Activated CD4-positive, alpha-beta T cell treated with anti-CD3 and anti-CD28 coated beads, Interleukin-2, amount 50 U/mL, for 48 hours (primary cell): ENCODE results near the gene BNC2.

Experiments used
- DNase-seq, 2 experiments: peaks; one replicate each; pipeline ENCODE4 v3.0.0-alpha.2; 2020

Gene BNC2

DNA sequence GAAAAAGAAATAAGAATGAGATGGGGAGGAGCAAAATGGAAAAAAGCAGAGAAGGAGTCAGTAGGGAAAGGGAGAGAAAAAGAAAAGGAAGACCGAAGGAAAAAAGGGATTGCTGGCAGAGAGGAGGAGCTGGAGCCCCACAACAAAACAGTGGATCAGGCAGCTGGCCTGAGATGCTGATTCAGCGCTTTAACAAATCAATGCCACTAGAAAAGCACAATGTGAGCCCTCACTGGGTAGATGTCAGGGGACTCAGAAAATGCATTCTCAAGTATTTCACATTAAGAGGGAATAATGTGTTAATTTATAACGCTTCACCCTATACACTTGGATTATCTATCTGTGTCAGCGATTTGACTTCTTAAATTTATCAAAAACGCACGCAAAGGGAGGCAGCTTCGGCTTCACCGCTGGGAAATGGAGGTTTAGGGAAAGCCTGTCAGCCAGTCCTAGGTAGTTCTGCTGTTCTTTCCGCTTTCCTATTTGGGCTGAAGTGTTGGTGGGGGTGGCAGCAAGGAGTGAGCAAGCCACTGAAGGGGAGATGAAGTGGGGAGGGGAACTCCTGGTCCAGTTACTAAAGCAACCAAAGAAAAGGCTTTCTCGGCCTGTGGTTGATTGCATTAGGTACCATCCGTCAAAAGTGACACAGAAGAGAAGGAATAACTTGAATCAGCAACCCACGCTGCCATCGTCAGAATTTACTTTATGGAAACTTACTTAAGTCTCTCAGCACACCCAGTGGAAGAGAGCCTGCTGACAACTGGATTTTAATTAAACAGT is 161.6 kb downstream of the BNC2 start:
- no peak for DNase-seq

DNA sequence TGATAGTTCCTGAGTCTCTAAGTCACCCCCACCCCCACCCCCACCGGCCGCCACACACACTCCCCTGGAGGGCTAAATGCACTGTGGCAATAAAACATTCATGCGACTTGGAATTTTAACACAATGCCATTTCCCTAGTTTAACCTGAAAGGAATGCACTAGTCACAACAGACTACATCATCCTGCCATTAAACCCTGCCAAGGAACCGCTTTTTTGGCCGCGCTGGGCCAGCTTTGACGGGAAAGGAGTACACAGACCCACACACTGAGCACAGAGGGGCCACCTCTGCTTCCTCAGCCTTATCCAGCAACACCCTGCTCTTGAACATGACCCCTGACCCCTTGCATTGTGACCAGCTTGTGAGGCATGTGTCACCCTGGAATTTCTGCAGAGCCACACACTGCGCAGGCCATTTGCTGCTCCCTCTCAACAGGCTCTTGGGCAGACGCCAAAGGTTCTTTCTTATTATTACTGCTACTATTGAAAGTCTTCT is 165.3 kb downstream of the BNC2 start:
- DNase-seq, result no peak

DNA sequence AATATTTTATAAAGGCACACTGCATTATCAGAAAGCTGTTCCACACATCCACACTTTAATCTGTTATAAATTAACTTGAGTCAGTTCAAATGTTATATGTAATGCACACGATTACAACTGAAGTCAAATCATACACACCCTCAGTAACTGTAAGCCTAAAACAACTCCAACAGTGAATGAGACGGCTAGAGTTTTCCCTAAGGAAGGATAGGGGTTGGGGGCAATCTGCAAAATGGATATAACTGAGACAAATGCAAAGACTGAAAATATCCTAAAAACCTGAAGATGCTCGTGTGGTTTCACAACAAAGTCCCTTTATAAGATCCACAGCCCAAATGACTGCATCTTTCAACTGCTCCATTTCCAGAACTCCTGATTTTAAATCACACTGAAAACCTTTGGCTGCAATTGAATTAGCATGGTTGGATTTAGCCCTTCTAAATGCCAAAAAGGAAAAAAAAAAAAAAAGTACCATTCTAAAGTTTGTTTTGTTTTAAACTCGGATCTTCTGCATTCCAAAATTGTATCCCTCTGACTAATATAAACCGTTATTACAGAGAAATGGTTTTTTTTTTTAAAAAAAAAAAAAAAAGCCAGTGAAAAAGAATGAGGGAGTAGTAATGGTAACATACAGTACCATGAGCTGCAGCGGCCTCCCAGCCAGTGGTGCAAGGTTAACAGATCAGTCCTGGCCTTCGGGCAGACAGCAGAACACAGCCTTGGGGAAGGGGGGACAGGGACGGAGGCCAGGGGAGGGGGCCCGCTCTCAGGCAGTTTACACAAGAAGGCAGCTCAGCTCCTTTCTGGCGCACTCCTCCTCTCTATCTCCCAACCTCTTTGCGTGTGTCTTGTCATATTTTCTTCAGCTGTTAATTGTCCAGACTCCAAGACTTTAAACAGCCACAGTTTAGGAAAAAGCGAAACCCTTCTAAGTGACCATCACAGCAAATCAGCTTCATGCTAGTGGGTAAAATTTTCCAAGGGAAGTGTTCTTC is 166.1 kb downstream of the BNC2 start:
- no peak for DNase-seq

DNA sequence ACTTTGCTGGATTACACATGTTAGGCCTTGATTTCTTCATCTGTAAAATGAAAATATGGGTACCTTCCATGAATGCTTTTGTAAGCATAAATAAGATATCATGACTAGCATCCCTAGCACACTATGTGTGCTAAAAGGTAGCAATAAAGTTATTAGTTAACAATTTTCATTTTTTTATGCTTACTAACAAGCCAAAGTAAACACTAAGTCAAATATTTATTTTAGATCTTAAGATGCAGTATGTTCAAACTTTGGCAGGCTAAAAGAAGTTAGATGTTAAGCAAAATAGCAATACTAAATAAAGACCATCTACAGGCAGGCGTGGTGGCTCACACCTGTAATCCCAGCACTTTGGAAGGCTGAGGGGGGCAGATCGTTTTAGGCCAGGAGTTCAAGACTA is 169.1 kb downstream of the BNC2 start:
- DNase-seq, result no peak

DNA sequence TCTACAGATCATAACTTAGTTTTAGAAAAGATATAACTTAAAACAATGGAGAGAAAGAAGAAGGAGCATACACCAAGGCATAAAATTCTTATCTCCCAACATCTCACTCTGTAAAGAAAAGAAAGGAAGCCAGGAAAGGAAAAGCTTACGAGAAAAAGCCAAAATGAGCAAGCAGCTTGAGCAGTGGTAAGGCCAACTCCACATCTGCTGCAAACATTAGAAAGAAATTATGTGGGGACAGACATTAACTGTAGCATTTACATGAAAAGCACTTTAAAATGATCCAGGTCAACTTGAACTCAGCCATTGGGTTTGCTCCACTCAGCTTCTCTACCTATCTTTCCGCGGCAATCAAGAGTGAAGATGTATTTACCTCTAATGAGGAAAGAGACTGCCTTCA is 176.9 kb downstream of the BNC2 start:
- DNase-seq, result no peak

DNA sequence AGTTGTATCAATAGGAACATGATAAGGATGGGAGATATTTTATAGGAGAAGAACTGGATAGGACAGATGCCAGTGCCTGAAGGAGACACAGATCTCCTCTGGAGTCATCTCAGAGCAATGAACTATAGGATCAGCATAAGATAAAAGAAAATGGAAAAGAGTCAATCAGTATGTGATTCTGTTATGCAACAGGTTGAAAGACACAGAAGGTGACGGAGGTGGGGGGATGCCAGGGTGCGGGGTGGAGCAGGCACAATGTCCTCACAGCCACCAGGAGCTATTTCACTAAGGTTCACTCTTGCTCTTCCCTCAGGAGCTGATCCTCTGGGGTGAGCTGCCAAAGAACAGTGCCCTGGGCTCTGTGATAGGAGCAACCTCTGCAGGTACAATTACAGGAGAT is 179.8 kb downstream of the BNC2 start:
- DNase-seq, result no peak

DNA sequence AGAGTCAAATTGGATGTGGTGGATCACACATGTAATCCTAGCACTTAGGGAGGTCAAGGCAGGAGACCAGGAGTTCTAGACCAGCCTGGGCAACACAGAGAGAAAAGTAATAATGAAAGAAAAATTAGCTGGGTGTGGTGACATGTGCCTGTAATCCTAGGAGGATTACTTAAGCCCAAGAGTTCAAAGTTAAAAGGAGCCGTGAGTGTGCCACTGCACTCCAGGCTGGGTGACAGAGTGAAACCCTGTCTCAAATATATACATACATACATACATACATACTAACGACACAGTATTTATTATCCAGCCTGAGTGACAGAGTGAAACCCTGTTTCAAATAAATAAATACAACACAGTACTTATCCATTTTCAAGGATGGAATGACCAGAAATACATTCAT is 180.3 kb downstream of the BNC2 start:
- no peak for DNase-seq

DNA sequence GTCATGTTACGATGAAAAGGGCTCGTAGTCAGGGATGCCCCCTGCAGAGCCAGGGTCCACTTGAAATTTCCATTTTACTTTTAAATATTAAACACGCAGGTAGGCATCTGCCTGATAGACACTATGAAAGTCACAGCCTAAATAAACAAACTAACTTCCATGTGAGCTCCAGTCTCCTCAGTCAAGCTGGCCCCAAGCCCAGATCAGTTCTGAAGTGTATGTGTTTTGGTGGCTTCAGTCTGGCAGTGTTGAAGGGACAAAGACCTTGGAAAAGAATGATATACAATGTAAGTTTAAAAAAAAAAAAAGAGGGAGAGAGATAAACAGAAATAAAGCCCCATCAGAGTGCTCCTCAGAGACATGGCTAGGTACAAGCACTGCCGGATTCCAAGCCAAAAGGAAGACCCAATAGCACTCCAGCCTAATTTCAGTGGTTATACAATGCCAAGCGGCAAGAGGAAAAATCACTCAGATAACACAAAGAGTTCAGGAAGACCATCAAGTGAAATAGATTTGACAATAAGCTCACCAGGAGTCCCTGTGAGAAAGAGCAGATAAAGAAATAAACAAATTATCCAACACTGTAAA is 181.0 kb downstream of the BNC2 start:
- no peak for DNase-seq

DNA sequence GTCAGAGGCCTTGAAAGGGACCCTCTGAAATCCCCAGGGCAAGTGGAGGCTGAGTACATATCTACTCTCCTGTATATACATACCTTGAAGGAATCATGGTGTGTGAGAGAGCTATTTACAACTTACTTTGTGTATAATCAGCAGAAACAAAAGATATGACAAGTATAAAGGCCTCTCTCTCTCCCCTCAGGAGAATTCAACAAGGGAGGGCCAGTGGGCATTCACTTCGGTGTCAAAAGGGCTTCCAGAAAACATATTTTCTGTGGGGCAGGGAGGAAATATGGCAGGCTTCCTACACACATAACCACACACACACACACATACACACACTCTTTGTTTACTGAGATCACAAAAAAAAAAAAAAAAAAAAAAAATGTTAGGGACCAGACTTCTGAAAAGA is 181.7 kb downstream of the BNC2 start:
- DNase-seq, result no peak

DNA sequence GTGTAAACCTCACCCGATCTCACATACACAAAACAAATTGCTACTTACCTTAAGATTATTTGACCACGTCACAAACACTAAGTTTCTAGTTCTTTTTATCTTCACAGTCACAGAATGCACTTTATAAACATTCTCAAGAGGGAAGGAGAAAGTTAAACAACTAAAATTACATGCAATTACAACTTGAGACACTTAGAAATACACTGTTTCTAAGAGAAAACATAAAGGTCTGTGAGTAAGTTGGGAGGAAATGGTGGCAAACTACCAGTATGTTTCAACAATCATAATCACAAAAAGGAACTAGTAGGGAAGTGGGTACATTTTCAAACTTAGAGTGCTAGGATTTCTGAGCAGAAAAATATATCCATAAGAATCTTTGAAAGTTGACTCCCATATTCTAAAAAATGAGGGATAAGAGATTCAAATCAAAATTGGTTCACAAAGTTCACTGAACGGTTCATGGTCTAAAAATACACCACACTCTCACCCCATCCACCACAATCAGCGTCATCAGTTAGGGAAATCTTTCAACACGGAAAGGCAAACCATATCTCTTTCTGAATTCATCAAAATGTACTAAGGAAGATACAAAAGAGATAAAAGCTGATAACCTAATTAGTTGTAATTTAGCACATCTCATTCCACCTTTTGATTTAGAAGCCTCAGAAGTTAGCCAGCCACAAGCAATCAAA is 182.6 kb downstream of the BNC2 start:
- no peak for DNase-seq

DNA sequence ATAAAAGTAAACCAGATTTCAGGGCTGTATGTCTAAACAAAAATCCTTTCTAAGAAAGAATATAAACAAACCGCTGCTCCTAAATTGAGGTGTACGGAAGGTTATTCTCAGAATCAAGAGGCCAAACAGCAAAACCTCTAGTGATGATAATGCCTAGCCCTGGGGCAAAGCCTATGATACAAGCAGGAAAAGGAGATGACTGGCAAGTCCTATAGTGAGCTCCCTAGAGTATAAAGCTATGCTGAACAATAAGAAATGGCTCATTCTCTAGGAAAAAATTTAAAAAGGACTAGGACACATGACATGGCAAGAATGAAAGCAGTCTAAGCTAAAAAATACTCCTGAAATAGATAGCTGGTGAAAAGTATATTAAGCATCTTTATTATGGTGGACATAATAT is 187.1 kb downstream of the BNC2 start:
- no peak for DNase-seq

DNA sequence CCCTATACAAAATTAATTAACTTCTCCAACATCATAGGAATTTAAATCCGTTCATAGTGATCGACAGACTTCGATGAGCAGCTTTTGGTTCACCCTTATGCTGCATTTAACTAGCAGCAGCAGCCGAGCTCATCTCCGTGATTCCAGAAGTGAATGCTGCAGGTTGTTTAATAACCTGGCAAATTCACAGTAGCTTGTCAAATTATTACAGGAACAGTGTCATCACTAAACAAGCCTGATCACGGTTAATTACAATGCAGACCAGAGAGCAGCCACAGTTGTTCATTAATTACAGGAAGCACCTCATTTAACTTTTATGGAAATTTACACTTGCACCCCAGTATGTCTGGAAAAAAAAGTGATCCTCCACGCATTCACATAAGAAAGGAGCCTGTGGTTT is 188.2 kb downstream of the BNC2 start:
- no peak for DNase-seq

DNA sequence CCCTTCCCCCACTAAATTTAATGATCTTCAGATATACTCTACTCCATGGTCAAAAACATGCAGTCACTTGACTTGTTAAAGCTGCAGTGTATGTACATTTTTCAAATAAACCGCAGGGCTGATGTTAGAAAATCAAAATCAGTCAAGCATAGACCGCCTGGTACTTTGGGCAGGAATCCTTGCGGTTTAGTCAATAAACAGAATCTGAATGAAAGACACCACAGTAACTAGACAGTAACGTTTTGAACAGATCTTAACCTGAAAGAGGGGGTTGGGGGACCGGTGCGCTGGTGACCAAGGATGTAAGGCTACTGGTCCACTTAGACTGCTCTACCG is 188.8 kb downstream of the BNC2 start:
- no peak for DNase-seq

DNA sequence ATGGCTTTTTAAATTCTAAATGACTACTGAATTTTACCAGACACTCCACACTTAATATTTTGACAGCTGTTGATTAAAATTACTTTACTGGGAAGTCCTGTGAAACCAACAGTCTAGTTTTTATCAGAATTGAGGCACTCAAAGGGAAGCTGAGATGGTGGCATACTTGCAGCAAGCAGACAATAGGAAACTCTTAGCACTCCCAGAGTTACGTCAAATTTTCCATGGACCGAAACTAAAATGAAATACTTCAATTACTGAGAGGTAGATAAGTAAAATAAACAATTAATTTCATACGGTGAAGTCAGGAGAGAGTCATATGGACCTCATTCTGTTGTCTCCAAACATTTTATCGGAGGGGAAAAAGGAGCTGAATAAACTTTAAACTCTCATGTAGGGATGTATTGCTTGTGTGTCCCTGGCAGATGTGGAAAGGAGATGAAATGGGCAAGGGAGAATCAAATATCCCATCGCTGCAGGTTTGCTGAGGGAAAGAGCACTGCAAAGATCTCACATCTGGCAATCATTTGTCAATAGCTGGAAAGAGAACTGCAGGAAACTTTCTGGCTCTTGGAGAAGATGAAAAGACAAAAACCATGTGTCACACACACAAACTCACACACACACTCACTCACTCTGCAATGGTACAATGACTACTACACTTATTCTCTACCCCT is 189.4 kb downstream of the BNC2 start:
- no peak for DNase-seq

DNA sequence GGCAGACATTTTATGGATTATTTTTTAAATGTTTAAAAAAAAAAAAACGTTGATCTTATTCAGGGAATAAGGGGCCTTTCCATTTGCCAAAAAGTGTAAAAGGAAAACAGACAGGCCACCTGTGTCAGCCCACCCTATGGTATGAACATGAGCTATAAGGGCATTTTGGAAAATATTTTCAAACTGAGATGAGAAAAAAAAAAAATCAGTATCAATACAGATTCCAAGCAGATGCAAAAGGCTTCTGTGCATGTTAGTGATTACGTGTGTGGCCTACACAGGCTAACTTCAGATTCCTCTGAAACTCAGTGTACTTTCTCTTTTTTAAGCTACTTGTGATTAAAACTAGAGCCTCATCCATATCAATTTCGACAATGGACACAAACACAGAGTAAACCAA is 189.9 kb downstream of the BNC2 start:
- no peak for DNase-seq

DNA sequence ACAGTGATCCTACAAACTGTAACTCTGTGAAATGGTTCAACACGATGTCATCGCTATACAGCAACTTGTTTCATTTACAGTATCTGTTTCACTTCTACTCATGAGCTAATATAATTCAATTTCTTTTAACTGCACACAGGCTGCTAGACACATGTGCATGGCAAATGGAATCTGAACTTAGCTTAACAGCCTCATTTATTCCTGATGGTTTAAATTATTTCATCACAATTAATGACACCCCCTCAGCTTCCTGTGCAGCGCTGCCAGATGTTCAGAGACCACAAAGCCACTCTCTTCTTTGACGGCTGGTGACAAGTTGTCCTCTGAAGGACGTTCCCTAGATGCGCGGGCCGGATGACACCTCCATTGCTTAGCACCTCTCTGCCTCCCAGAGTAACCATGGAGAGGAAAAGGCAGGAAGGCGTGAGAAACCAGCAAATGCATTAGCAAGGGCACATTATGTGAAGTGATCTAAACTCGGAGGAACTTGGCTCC is 191.1 kb downstream of the BNC2 start:
- no peak for DNase-seq

DNA sequence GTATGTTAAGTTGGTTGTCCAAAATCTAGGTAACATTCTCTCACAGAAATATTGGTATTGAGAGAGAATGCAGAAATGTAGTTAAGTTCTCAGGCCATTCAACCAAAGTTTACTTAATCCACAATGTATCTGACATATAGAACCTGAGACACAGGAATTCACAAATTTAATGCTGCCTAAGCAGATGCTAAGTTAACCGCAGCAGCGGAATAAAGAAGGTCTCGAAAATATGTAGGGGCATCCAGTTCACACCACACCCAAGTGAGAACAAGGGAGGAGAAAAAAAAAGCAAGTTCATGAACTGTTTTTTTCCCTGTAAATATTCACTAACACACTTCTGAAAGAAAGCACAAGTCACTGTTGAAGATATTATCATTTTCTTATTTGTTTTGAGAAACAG is 194.0 kb downstream of the BNC2 start:
- DNase-seq, result no peak

DNA sequence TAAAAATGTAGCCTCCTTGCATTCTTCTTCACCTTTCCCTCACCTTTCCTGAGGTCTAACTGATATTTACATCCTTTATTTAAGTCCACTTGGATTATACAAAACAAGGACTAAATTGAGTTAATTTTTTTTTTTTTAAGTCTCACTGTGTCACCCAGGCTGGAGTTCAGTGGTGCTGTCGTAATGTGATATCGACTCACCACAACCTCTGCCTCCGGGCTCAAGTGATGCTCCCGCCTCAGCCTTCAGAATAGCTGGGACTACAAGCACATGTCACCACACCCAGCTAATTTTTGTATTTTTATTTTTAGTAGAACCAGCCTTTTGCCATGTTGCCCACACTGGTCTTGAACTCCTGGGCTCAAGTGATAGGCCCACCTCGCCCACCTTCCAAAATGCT is 195.3 kb downstream of the BNC2 start:
- no peak for DNase-seq

DNA sequence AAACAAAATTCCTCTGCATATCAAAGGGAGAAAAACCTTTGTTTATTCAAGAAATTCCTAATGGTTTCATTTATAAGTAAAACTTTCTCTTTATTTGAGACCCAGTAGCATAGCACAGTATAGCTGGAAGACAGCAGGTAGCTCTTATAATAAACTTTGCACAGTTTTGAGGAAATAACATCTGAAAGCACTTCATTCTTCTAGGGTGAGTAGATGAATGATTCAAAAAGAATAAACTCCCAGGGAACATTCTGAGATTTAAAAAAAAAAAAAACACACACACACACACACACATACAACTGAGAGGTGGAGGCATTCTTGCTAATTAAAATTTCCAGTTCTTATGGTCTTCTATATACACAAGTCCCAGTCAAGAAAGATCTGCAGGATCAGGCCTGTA is 197.3 kb downstream of the BNC2 start:
- DNase-seq, result no peak

DNA sequence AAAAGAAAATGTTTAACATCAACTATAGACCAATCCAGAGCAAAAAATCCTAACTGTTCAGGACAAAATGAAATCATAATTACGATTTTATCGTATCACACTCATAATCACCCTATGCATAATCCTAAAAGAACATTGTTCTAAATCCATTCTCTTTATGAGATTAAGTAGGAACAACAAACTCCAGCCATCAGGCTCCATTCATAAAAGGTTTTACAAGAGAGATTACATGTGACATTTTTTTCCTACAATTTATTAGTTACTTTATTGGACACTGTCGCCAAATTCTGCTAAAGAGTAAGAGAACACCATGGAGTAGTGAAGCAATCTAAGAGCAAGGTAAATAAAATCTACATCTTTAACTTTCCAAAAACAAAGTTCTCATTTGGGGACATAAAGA is 198.0 kb downstream of the BNC2 start:
- no peak for DNase-seq

DNA sequence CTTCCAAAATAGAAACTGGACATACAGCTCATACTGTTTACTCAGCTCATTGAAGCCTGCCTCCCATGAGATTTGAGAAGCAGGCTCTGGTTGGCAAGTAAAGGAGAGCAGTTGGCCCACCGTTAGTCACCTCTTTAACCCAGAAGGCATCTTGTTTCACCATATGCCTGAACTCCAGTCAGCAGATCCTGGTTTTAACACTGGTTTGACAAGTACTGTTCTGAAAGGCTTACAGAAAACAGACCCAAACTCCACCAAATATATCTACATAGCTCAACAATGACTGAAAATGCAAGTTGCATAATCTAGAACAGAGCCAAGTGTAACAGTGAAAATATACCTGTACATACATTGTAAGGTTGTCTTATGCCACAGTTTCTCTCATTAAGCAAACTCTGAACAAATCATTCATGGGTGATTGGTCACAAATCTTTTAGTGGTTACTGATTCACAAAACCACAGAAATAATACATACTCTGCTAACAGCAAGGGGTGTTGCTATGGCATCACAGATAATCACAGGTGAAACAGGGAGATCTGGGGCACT is 198.8 kb downstream of the BNC2 start:
- no peak for DNase-seq

DNA sequence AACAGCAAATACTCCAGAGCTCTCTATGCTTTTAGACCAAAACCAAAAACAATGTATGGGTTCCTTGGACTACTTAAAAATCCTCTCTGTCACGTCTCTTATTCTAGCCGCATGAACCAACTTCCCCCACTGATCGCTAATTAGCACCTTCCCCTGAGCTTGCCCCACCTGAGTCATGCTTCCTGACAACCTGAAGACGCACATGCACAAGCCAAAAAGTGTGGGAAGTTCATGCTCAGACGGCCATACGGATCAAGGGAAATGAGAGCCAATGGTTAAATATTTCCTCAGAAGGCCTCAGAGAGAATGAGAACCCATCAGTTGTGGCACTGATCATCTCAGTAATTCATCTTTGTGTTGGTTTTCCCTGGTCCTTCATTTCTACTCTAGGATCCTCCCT is 199.7 kb downstream of the BNC2 start:
- no peak for DNase-seq
